ENCODE measurements around the gene LIN54. TPM values are rescaled to one million over a fixed set of nuclear protein-coding genes. Genes with fewer than 3 reads are reported as not detected.

The LIN54 gene
- total RNA-seq, 1 donor from 2014 or later = 8.4 TPM

DNA sequence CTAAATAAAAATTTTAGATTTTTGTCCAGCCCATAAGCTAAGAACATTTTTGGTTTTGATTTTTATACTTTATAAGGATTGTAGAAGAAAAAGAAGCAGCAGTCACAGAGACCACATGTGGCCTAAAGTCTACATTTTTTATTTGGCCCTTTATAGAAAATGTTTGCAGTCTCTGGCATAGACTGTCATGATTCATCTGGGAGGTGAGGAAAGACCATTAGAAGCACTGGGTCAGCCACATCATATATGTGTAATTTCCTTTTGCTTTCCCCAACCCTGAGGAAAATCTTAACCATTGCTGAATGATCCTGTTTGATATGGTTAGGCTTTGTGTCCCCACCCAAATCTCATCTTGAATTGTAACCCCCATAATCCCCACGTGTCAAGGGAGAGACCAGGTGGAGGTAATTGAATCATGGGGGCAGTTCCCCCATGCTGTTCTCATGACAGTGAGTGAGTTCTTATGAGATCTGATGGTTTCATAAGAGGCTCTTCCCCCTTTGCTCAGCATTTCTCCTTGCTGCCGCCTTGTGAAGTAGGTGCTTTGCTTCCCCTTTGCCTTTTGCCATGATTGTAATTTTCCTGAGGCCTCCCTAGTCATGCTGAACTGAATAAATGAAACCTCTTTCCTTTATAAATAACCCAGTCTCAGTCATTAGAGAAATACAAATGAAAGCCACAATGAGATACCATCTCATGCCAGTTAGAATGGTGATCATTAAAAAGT, 12.3 kb upstream of the LIN54 start:
- TF ChIP-seq, protein P1, sequence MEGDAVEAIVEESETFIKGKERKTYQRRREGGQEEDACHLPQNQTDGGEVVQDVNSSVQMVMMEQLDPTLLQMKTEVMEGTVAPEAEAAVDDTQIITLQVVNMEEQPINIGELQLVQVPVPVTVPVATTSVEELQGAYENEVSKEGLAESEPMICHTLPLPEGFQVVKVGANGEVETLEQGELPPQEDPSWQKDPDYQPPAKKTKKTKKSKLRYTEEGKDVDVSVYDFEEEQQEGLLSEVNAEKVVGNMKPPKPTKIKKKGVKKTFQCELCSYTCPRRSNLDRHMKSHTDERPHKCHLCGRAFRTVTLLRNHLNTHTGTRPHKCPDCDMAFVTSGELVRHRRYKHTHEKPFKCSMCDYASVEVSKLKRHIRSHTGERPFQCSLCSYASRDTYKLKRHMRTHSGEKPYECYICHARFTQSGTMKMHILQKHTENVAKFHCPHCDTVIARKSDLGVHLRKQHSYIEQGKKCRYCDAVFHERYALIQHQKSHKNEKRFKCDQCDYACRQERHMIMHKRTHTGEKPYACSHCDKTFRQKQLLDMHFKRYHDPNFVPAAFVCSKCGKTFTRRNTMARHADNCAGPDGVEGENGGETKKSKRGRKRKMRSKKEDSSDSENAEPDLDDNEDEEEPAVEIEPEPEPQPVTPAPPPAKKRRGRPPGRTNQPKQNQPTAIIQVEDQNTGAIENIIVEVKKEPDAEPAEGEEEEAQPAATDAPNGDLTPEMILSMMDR (conservative IDR thresholded peaks at IDR 0.05; ENCODE audit: low read depth, low read length) = no peak
- no peak overlapping the region for H3K4me3 ChIP-seq (ENCODE audit: low read depth, low read length)
- DNase-seq (ENCODE audit: low read depth) = no peak

DNA sequence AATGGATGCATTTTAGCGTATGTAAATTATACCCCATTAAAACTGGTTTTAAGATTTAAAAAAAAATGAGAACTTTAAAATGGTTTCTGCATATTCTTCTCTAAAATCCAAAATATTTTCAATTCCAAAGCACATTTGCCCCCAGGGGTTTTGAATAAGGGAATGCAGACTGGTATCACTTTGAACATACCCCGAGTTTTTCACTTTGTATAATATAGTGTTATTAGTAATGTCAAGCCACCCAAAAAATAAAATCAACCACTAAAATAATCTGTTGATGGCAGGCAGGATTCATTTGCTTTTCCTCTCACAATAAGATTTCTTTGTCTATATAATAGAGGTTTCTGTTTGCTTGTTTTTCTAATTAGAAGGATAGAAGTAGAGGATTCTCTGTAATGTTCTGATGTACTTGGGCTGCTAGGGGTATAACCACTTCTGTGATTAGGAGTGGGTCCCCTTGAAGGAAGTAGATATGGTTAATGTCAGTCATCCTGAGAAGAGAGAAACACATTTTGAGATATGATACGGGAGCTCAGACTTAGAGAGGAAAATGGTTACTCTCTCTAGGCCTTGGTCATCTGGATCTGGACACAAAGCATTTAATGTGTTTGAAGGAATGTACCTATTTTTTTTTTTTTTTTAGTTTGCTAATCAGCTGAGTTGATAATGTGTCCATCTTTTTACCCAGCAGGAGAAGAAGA, 9.3 kb upstream of the LIN54 start:
- no peak for DNase-seq (ENCODE audit: low read depth)
- TF ChIP-seq, protein P1 (conservative IDR thresholded peaks at IDR 0.05; ENCODE audit: low read depth, low read length) = no peak
- no peak overlapping the region for H3K4me3 ChIP-seq (ENCODE audit: low read depth, low read length)

DNA sequence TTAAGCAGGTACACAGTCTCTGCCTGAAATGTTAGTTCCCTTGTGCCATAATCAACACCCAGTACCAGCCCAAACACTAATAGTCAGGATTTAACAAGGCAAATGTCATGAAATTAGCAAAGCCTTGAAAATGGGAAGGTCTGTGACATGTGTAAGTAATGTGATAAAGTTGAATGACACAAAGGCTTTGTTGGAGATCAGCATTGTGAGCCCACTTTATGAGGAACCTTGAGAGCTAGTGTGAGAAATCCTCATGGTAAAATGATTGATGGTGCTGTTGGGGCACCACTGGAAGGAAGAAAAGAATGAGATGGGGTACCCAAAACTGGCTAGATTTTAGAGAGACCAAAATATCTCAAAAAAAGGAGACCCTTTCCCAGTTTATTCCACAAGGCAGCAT, 3.3 kb upstream of the LIN54 start:
- TF ChIP-seq, protein P1 (conservative IDR thresholded peaks at IDR 0.05; ENCODE audit: low read depth, low read length) = no peak
- no peak for DNase-seq (ENCODE audit: low read depth)
- H3K4me3 ChIP-seq (ENCODE audit: low read depth, low read length) = peak overlapping the region; percentile 69

DNA sequence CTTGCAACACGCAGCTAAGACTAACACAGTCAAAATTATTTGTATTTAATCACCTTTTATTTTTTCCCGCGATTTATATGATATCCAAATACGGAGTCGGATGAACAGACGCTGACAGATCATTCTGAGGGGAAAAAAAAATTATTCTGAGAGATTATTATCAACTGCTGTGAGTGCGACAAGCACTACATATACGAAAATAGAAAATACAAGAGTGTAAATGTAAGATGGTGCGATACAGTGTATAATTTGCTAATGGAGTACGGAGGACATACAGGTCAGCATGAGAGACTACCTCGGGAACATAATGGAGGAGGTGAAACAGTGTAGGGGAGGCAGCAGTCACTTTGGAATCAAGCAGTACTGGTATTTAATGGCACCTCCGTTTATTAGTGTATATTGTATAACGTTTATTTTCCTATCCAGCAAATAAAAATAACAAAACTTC, 2.8 kb upstream of the LIN54 start:
- DNase-seq (ENCODE audit: low read depth) = no peak
- peak overlapping the region; percentile 69 for H3K4me3 ChIP-seq (ENCODE audit: low read depth, low read length)
- TF ChIP-seq, protein P1 (conservative IDR thresholded peaks at IDR 0.05; ENCODE audit: low read depth, low read length) = no peak

DNA sequence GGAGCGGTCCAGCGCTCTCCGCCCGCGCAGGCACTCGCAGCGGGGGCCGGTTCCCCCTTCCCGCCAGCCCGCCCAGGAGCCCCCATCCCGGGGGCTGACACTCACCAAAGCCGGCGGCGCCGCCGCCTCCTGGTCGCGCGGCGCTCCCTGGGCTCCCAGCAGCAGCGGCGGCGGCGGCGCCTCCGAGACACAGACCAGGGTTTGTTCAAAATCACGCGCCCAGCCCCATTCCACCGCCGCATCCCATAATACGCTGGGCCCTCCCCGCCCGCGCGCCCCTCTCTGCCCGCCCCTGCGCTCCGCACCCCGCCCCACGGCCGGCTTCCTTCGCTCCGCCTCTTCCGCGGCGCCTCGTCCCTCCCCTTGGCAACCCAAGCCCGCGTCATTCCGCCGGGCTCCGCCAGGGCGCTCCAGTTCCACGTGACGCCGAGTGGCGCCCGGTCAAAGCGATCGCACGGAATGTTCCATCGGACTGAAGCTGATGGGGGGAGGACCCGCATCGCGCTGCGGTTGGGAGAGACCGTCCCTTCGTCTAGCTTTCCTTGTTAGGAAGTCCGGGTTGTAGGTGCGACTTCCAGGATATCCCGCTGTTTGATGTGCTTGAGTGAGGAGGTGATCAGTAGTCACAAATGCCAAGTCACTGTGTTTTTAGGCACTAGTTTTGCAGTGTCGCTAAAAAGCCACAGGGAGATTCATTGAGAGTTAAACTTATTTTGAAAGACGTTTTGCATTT, 2.2 kb upstream of the LIN54 start:
- H3K4me3 ChIP-seq (ENCODE audit: low read depth, low read length) = peak overlapping the region; percentile 95
- TF ChIP-seq, protein P1 (conservative IDR thresholded peaks at IDR 0.05; ENCODE audit: low read depth, low read length) = peak; percentile 38
- DNase-seq (ENCODE audit: low read depth) = peak; percentile 84

DNA sequence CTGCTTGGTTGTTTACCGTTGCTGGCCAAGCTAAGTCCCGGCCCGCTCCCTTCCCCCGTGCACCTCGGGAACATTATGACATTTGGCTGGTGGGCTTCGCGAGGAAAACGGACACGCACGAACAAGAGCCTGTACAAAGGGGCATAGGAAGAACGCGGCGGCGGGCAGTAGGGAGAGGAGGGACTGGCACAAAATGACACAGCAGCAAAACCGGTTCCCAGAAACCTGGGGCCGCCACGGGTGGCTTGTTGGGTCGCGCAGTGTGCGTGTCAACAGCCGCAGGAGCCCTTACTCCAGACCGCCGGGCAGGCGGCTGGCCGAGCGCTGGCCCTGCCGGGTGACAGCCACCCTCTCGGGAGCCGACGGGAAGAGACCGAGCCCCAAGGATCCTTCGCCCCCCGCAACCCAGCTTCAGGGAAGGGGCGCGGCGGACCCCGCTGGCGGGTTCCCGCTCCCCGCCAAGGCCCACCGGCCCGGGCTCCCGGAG, 1.6 kb upstream of the LIN54 start:
- H3K4me3 ChIP-seq (ENCODE audit: low read depth, low read length) = peak overlapping the region; percentile 95
- TF ChIP-seq, protein P1 (conservative IDR thresholded peaks at IDR 0.05; ENCODE audit: low read depth, low read length) = no peak
- no peak for DNase-seq (ENCODE audit: low read depth)
